CD4-positive, alpha-beta T cell treated with Interleukin-2 at 100 ng/mL for 4 hours (primary cell): ENCODE measurements around the gene ST8SIA6.

Experiments
- DNase-seq: peaks from one replicate; pipeline ENCODE4 v3.0.0-alpha.2; 2020; ENCODE audit warnings: low spot score

The ST8SIA6 gene

GRCh38 chr10:17385066-17385465 is 69.3 kb downstream of the ST8SIA6 start:
- DNase-seq = no peak

GRCh38 chr10:17383801-17384555 is 70.4 kb downstream of the ST8SIA6 start:
- DNase-seq = no peak

- no peak for DNase-seq
These were observed 72.8 kb downstream of the ST8SIA6 start for GRCh38 chr10:17381502-17382142.

- no peak for DNase-seq
These were observed 73.5 kb downstream of the ST8SIA6 start for GRCh38 chr10:17380888-17381287.

GRCh38 chr10:17380016-17380415 is 74.4 kb downstream of the ST8SIA6 start:
- no peak for DNase-seq

- no peak for DNase-seq
These were observed 75.2 kb downstream of the ST8SIA6 start for GRCh38 chr10:17379151-17379690.

- DNase-seq = peak; percentile 6
These were observed 78.3 kb downstream of the ST8SIA6 start for GRCh38 chr10:17375936-17376584.

DNA sequence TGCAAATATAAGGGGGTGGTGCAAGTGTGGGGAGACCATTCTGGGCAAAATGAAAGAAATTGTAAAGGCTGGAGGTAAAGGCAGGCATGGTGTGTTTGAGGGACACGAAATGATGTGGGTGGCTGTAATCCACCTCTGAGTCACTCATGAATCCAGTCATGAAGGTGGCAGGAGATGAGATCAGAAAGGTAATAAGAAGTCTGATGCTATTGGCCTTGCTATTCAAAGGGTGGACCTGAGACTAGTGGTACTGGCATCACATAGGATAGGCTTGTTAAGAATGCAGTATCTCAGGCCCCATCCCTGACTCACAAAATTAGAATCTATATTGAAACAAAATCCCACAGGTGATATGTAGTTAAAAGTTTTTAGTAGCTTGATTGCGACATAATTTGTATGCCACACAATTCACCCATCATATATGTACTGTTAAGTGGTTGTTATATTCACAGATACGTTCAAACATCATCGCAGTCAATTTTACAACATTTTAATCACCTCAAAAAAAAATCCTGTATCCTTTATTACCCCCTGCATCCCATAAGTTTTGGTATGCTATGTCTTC is 85.6 kb downstream of the ST8SIA6 start:
- DNase-seq = no peak

GRCh38 chr10:17366705-17367104 is 87.7 kb downstream of the ST8SIA6 start:
- no peak for DNase-seq

DNA sequence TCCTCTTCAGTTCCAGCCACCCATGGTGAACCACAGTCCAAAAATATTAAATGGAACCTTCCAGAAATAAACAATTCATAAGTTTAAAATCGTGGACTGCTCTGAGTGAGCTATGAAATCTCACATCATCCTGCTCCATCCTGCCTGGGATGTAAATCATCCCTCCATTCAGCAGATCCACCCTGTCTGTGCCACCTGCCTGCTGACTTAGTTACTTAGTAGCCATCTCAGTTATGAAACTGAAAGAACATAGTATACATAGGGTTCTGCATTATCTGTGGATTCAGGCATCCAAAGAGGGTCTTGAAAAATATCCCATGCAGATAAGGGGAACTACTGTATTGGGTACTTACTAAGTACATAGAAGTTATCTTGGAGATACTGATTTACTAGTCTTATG is 89.0 kb downstream of the ST8SIA6 start:
- DNase-seq = no peak

- DNase-seq = no peak
These were observed 95.9 kb downstream of the ST8SIA6 start for GRCh38 chr10:17358461-17358860.

- no peak for DNase-seq
These were observed 96.6 kb downstream of the ST8SIA6 start for GRCh38 chr10:17357781-17358180.

- DNase-seq = no peak
These were observed 97.6 kb downstream of the ST8SIA6 start for GRCh38 chr10:17356820-17357219.

DNA sequence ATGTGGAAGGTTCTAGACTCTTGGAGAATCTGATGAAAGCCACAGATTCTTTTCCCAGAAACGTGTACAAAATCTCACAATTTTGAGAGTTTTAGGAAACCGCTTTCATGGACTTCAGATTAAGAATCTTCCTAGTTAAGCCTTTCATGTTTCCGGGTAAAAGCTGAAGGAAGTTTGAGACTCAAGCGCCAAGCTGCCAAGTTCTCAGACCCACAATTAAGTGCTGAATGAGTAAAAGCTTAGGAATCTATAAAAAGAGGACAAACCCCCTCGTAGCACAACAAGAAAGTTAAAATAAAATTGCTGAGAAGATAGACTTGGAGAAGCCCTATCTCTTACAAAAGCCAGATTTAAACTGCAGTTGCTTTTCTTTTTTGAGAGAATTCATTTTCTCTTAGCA is 99.6 kb downstream of the ST8SIA6 start:
- DNase-seq = no peak

GRCh38 chr10:17353568-17354300 is 100.7 kb downstream of the ST8SIA6 start:
- DNase-seq = no peak

DNA sequence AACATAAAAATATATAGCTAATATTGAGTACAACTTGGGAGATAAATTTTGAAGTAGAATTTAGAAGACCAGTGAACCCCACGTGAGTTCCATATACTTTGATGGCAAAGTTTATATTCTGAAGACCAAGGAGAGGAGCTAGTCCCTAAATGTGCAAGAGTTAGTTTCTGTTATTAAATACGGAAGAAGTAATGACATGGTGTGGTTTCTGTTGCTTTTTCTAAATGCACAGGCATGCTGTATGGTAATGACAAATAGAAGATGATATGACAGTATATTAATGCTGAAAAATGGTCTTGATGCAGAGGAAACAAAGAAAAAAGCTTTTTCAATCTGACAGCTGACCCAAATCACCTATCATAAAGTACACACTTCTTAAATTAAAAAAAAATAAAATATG is 101.8 kb downstream of the ST8SIA6 start:
- DNase-seq = no peak

DNA sequence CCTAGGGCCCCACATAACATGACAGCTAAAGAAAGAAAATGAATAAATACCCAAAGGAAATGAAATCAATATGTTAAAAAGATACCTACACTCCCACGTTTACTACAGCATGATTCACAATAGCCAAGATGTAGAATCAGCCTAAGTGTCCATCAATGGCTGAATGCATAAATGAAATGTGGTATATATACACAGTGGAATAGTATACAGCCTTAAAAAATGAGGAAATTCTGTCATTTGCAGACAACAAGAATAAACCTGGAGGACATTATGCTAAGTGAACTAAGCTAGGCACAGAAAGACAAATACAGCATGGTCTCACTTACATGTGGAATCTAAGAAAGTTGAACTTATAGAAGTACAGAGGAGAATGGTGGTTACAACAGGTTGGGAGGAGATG is 102.9 kb downstream of the ST8SIA6 start:
- no peak for DNase-seq

GRCh38 chr10:17349717-17350116 is 104.7 kb downstream of the ST8SIA6 start:
- no peak for DNase-seq

GRCh38 chr10:17348501-17349349 is 105.7 kb downstream of the ST8SIA6 start:
- no peak for DNase-seq

DNA sequence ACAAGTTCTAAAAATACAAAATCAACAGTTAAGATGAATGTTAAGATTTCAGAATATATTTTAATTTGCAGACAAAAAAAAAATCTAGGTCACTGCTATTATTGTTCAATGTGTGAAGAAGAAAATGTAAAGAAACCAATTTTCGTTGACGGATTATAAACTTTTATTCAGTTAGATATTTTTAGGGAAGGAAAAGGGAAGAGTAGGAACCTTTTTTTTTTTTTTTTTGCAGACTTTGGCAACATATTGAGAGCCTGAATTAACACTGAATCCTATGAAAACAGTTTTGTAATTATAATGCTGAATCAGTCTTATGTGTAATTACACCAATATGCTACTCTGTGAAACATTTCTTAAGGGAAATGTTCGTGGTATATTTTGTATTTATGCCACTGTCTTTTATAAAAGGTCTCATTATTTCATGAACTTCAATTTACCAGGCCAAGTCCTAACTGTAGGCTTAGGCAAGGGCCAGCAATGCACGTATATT is 106.3 kb downstream of the ST8SIA6 start:
- DNase-seq = no peak

GRCh38 chr10:17344206-17344605 is 110.2 kb downstream of the ST8SIA6 start:
- no peak for DNase-seq
